HepG2 (cell line): ENCODE data around the gene CEBPB. TPM values are rescaled to one million over a fixed set of nuclear protein-coding genes. Genes with fewer than 3 reads are reported as not detected.

Source experiments
- CREB1 ChIP-seq, 2 experiments: fragments of 450-650 bp in 1 of 2; IDR thresholded peaks; 2 replicates each; pipeline ENCODE4 v1.6.1; 2016 to 2017; ENCODE audit warnings: control low read depth in 1 of 2, mild to moderate bottlenecking in 1 of 2, missing compliant biosample characterization in 1 of 2, missing genetic modification characterization in 1 of 2
- CSRNP2 ChIP-seq: sonication (generic); formaldehyde crosslinking; conservative IDR thresholded peaks from 2 replicates; pipeline ENCODE4 v1.8.0; 2022; ENCODE audit warnings: low read depth, missing genetic modification reagents
- DNMT1 ChIP-seq: sonication (generic); formaldehyde crosslinking; IDR thresholded peaks from 2 replicates; pipeline ENCODE4 v1.5.1; 2020; ENCODE audit warnings: mild to moderate bottlenecking, missing genetic modification reagents
- ELK4 ChIP-seq: sonication (generic); formaldehyde crosslinking; IDR thresholded peaks from 2 replicates; pipeline ENCODE4 v1.9.0; 2021; ENCODE audit warnings: missing genetic modification reagents, borderline replicate concordance
- FOXC1 ChIP-seq: sonication (generic); formaldehyde crosslinking; IDR thresholded peaks from 2 replicates; pipeline ENCODE4 v1.8.0; 2022; ENCODE audit warnings: mild to moderate bottlenecking, missing genetic modification reagents, borderline replicate concordance
- GTF3A ChIP-seq: sonication (generic); formaldehyde crosslinking; conservative IDR thresholded peaks from 2 replicates; pipeline ENCODE4 v1.4.0; 2020; ENCODE audit warnings: mild to moderate bottlenecking, missing genetic modification reagents
- JARID2 ChIP-seq: sonication (generic); formaldehyde crosslinking; IDR thresholded peaks from 2 replicates; pipeline ENCODE4 v1.8.1; 2023; ENCODE audit warnings: missing genetic modification reagents, inconsistent platforms; ENCODE audit not compliant: insufficient replicate concordance
- JUND ChIP-seq: sonication (generic); formaldehyde crosslinking; IDR thresholded peaks from 2 replicates; pipeline ENCODE4 v1.8.0; 2022; ENCODE audit warnings: mild to moderate bottlenecking, missing genetic modification reagents
- MAFG ChIP-seq: sonication (generic); formaldehyde crosslinking; IDR thresholded peaks from 2 replicates; pipeline ENCODE4 v1.5.1; 2020; ENCODE audit warnings: mild to moderate bottlenecking, missing genetic modification reagents
- MED1 ChIP-seq: sonication (generic); formaldehyde crosslinking; IDR thresholded peaks from 2 replicates; pipeline ENCODE4 v1.4.0; 2020; ENCODE audit warnings: missing genetic modification reagents
- NBN ChIP-seq: fragments of 450-650 bp; conservative IDR thresholded peaks from 2 replicates; pipeline ENCODE4 v1.6.1; 2017
- NR2F2 ChIP-seq: IDR thresholded peaks from 2 replicates; pipeline ENCODE4 v1.6.1; 2012; ENCODE audit warnings: low read depth, inconsistent platforms, borderline replicate concordance
- SALL1 ChIP-seq: sonication (generic); formaldehyde crosslinking; IDR thresholded peaks from 2 replicates; pipeline ENCODE4 v1.8.0; 2022; ENCODE audit warnings: mild to moderate bottlenecking, missing genetic modification reagents
- SIN3A ChIP-seq: IDR thresholded peaks from 2 replicates; pipeline ENCODE4 v1.6.1; 2011; ENCODE audit warnings: low read depth, mild to moderate bottlenecking, control low read depth, low read length, borderline replicate concordance
- TSC22D2 ChIP-seq: sonication (generic); formaldehyde crosslinking; IDR thresholded peaks from 2 replicates; pipeline ENCODE4 v1.5.1; 2020; ENCODE audit warnings: missing genetic modification reagents, mild to moderate bottlenecking, borderline replicate concordance
- ZBTB21 ChIP-seq: sonication (generic); formaldehyde crosslinking; IDR thresholded peaks from 2 replicates; pipeline ENCODE4 v1.4.0; 2020; ENCODE audit warnings: missing genetic modification reagents
- ZBTB26 ChIP-seq: IDR thresholded peaks from 2 replicates; pipeline ENCODE4 v1.6.1; 2016; ENCODE audit warnings: missing compliant biosample characterization, missing genetic modification reagents, borderline replicate concordance
- ZFP37 ChIP-seq: sonication (generic); formaldehyde crosslinking; IDR thresholded peaks from 2 replicates; pipeline ENCODE4 v1.4.0; 2020; ENCODE audit warnings: missing genetic modification reagents, borderline replicate concordance
- ZNF136 ChIP-seq: sonication (generic); formaldehyde crosslinking; IDR thresholded peaks from 2 replicates; pipeline ENCODE4 v1.8.1; 2022; ENCODE audit warnings: low read depth, mild to moderate bottlenecking, moderate library complexity, missing genetic modification reagents
- ZNF17 ChIP-seq: sonication (generic); formaldehyde crosslinking; IDR thresholded peaks from 2 replicates; pipeline ENCODE4 v1.5.0; 2020; ENCODE audit warnings: mild to moderate bottlenecking, missing genetic modification reagents
- ZNF207 ChIP-seq: fragments of 450-650 bp; IDR thresholded peaks from 2 replicates; pipeline ENCODE4 v1.6.1; 2016; ENCODE audit warnings: antibody characterized with exemption, borderline replicate concordance
- ZNF333 ChIP-seq: sonication (generic); formaldehyde crosslinking; IDR thresholded peaks from 2 replicates; pipeline ENCODE4 v1.4.0; 2020; ENCODE audit warnings: mild to moderate bottlenecking, missing genetic modification reagents, borderline replicate concordance
- ZNF484 ChIP-seq: sonication (generic); formaldehyde crosslinking; IDR thresholded peaks from 2 replicates; pipeline ENCODE4 v1.5.1; 2020; ENCODE audit warnings: mild to moderate bottlenecking, low read depth, missing genetic modification reagents, borderline replicate concordance
- ZNF496 ChIP-seq: sonication (generic); formaldehyde crosslinking; IDR thresholded peaks from 2 replicates; pipeline ENCODE4 v1.8.1; 2023; ENCODE audit warnings: mild to moderate bottlenecking, moderate library complexity, missing genetic modification reagents; ENCODE audit not compliant: insufficient replicate concordance
- ZNF747 ChIP-seq: sonication (generic); formaldehyde crosslinking; IDR thresholded peaks from 2 replicates; pipeline ENCODE4 v1.8.1; 2023; ENCODE audit warnings: missing genetic modification reagents, mild to moderate bottlenecking, borderline replicate concordance
- ZNF772 ChIP-seq: sonication (generic); formaldehyde crosslinking; IDR thresholded peaks from 2 replicates; pipeline ENCODE4 v1.5.0; 2020; ENCODE audit warnings: mild to moderate bottlenecking, missing genetic modification reagents
- ZNF775 ChIP-seq: sonication (generic); formaldehyde crosslinking; IDR thresholded peaks from 2 replicates; pipeline ENCODE4 v1.4.0; 2020; ENCODE audit warnings: missing genetic modification reagents, mild to moderate bottlenecking, moderate library complexity, borderline replicate concordance
- ZNF879 ChIP-seq: sonication (generic); formaldehyde crosslinking; IDR thresholded peaks from 2 replicates; pipeline ENCODE4 v1.8.1; 2023; ENCODE audit warnings: missing genetic modification reagents
- ZSCAN30 ChIP-seq: sonication (generic); formaldehyde crosslinking; IDR thresholded peaks from 2 replicates; pipeline ENCODE4 v1.5.0; 2020; ENCODE audit warnings: mild to moderate bottlenecking, missing genetic modification reagents
- polyA plus RNA-seq, 8 experiments: library from polyadenylated mRNA; depleted of rRNA in 3 of 8; stranded (reverse) in 7 of 8; unstranded in 1 of 8; fragments of >200 nt; fragmentation: Illumina TruSeq in 4 of 8; extraction: Trizol in 4 of 8; gene quantifications; 2 replicates each; pipeline versions ENCODE4 v1.2.1 to v1.2.3, GENCODE V29; 2011 to 2016; ENCODE audit warnings: low read depth in 4 of 8, missing spikeins in 1 of 8, mixed read lengths in 1 of 8; ENCODE audit not compliant: insufficient read depth in 1 of 8
- total RNA-seq, 5 experiments: library from RNA; depleted of rRNA; stranded (reverse); fragments of >200 nt; fragmentation: Illumina TruSeq; extraction: Trizol; gene quantifications; 2 replicates each; pipeline ENCODE4 v1.2.3, GENCODE V29; 2016; ENCODE audit warnings: low read depth in 1 of 5

CEBPB gene
- total and polyA plus RNA-seq, 2 of the 13 experiments (the other 11 are each of a cell fraction or from before 2014, with no cell fraction given), result 18.5 to 28.2 TPM

- TF ChIP-seq NR2F2 (0 out of 2 replicates have a peak, but pooled peaks have one; percentile 44), CREB1 (IDR thresholded peaks at IDR 0.05) (no peak), CREB1 (CRISPR knock-in tag; IDR thresholded peaks at IDR 0.05) (no peak), ELK4 (CRISPR knock-in tag) (no peak), ZFP37 (CRISPR knock-in tag) (0 out of 2 replicates have a peak, but pooled peaks have one; percentile 60), ZSCAN30 (CRISPR knock-in tag) (no peak), ZNF136 (CRISPR knock-in tag) (peak; percentile 35; the same call in 1 of the 2 replicates), MED1 (CRISPR knock-in tag) (0 out of 2 replicates have a peak, but pooled peaks have one; percentile 20), ZNF879 (CRISPR knock-in tag) (no peak), GTF3A (no peak), TSC22D2 (CRISPR knock-in tag) (no peak), ZNF17 (CRISPR knock-in tag) (no peak), ZNF775 (CRISPR knock-in tag) (no peak), ZNF333 (CRISPR knock-in tag) (0 out of 2 replicates have a peak, but pooled peaks have one; percentile 17), ZNF496 (CRISPR knock-in tag) (no peak), NBN (no peak), ZNF207 (no peak), ZNF772 (CRISPR knock-in tag) (0 out of 2 replicates have a peak, but pooled peaks have one; percentile 36), ZNF484 (CRISPR knock-in tag) (peak; percentile 20; the same call in 1 of the 2 replicates), JARID2 (no peak), CSRNP2 (no peak), ZNF747 (CRISPR knock-in tag) (no peak; the same call in 1 of the 2 replicates), FOXC1 (no peak), SALL1 (CRISPR knock-in tag) (no peak), ZBTB26 (CRISPR knock-in tag) (peak; percentile 65; the same call in 1 of the 2 replicates), DNMT1 (no peak), JUND (CRISPR knock-in tag) (no peak), ZBTB21 (CRISPR knock-in tag) (peak; percentile 12; the same call in 1 of the 2 replicates), SIN3A (peak; percentile 66; the same call in 1 of the 2 replicates), MAFG (CRISPR knock-in tag) (0 out of 2 replicates have a peak, but pooled peaks have one; percentile 38)
Observed at GRCh38 chr20:50153153-50153499, 37.5 kb upstream of the CEBPB start (continued).
